ENCODE measurements around the gene MYO1B. TPM values are rescaled to one million over a fixed set of nuclear protein-coding genes. Genes with fewer than 3 reads are reported as not detected.

Gene MYO1B
- total RNA-seq, 2 donors from 2014 or later: 29.8 to 30.0 TPM

- DNase-seq (ENCODE audit: low spot score): no peak
Measured at GRCh38 chr2:191311156-191311555, 66.0 kb downstream of the MYO1B start.

GRCh38 chr2:191311627-191312026 is 66.4 kb downstream of the MYO1B start:
- no peak for DNase-seq (ENCODE audit: low spot score)
- intact Hi-C loops (cut with DNase I): loop anchor here in 1 of 2 donors (2.0 kb wide), 1 partner anchor 77 kb away; no protein-coding TSS in a partner anchor

More at GRCh38 chr2:191311156-191311555, 66.0 kb downstream of the MYO1B start:
- intact Hi-C loops (cut with DNase I): no loop called here

GRCh38 chr2:191312163-191312562 is 67.0 kb downstream of the MYO1B start:
- intact Hi-C loops (cut with DNase I): loop anchor here in 1 of 2 donors (2.0 kb wide), 1 partner anchor 77 kb away; no protein-coding TSS in a partner anchor
- DNase-seq (ENCODE audit: low spot score): no peak

GRCh38 chr2:191312662-191313061 is 67.5 kb downstream of the MYO1B start:
- intact Hi-C loops (cut with DNase I): loop anchor here in 1 of 2 donors (2.0 kb wide), 1 partner anchor 76 kb away; no protein-coding TSS in a partner anchor
- no peak for DNase-seq (ENCODE audit: low spot score)

GRCh38 chr2:191314697-191315364 is 69.6 kb downstream of the MYO1B start:
- intact Hi-C loops (cut with DNase I): no loop called here
- DNase-seq (ENCODE audit: low spot score): no peak

GRCh38 chr2:191315365-191315752 is 70.2 kb downstream of the MYO1B start:
- intact Hi-C loops (cut with DNase I): no loop called here
- DNase-seq (ENCODE audit: low spot score): no peak

- intact Hi-C loops (cut with DNase I): no loop called here
- no peak for DNase-seq (ENCODE audit: low spot score)
Measured at GRCh38 chr2:191316246-191316994, 71.2 kb downstream of the MYO1B start.

- intact Hi-C loops (cut with DNase I): no loop called here
- DNase-seq (ENCODE audit: low spot score): no peak
Measured at GRCh38 chr2:191318037-191318728, 73.0 kb downstream of the MYO1B start.

GRCh38 chr2:191318729-191319078 is 73.5 kb downstream of the MYO1B start:
- intact Hi-C loops (cut with DNase I): no loop called here

GRCh38 chr2:191319186-191319585 is 74.0 kb downstream of the MYO1B start:
- DNase-seq (ENCODE audit: low spot score): no peak
- intact Hi-C loops (cut with DNase I): no loop called here

More at GRCh38 chr2:191318729-191319078, 73.5 kb downstream of the MYO1B start:
- no peak for DNase-seq (ENCODE audit: low spot score)

- intact Hi-C loops (cut with DNase I): no loop called here
- no peak for DNase-seq (ENCODE audit: low spot score)
Measured at GRCh38 chr2:191320881-191321280, 75.7 kb downstream of the MYO1B start.

- intact Hi-C loops (cut with DNase I): no loop called here
- DNase-seq (ENCODE audit: low spot score): no peak
Measured at GRCh38 chr2:191321861-191322662, 76.9 kb downstream of the MYO1B start.

GRCh38 chr2:191322828-191323506 is 77.8 kb downstream of the MYO1B start:
- intact Hi-C loops (cut with DNase I): no loop called here
- no peak for DNase-seq (ENCODE audit: low spot score)

GRCh38 chr2:191325651-191326365 is 80.6 kb downstream of the MYO1B start:
- DNase-seq (ENCODE audit: low spot score): no peak
- intact Hi-C loops (cut with DNase I): no loop called here

GRCh38 chr2:191327484-191327883 is 82.3 kb downstream of the MYO1B start:
- intact Hi-C loops (cut with DNase I): no loop called here
- no peak for DNase-seq (ENCODE audit: low spot score)

GRCh38 chr2:191328150-191328809 is 83.1 kb downstream of the MYO1B start:
- DNase-seq (ENCODE audit: low spot score): no peak
- intact Hi-C loops (cut with DNase I): no loop called here

- intact Hi-C loops (cut with DNase I): no loop called here
- no peak for DNase-seq (ENCODE audit: low spot score)
Measured at GRCh38 chr2:191329841-191330240, 84.6 kb downstream of the MYO1B start.

- intact Hi-C loops (cut with DNase I): no loop called here
Measured at GRCh38 chr2:191333911-191334357, 88.7 kb downstream of the MYO1B start.

More at GRCh38 chr2:191333911-191334357, 88.7 kb downstream of the MYO1B start:
- no peak for DNase-seq (ENCODE audit: low spot score)
